Fibroblast of the aortic adventitia (primary cell): ENCODE data around the gene QRFP. TPM values are rescaled to one million over a fixed set of nuclear protein-coding genes. Genes with fewer than 3 reads are reported as not detected.

Experiments
- DNase-seq: peaks from one replicate; pipeline ENCODE4 v3.0.0-alpha.2; 2010; ENCODE audit warnings: low read depth
- H3K4me3 ChIP-seq: 2 replicates; pipeline ENCODE4 v1.5.1; 2011; ENCODE audit warnings: low read depth, mild to moderate bottlenecking, control low read depth, low read length, moderate library complexity
- CTCF ChIP-seq: IDR thresholded peaks from 2 replicates; pipeline ENCODE4 v1.5.1; 2011; ENCODE audit warnings: mild to moderate bottlenecking, low read length, control low read depth, inconsistent platforms; ENCODE audit not compliant: insufficient read depth
- total RNA-seq: library from RNA; depleted of rRNA; stranded (reverse); fragments of >200 nt; gene quantifications from 2 replicates; pipeline ENCODE4 v1.2.3, GENCODE V29; 2012; ENCODE audit warnings: low replicate concordance

The QRFP gene
- total RNA-seq, 1 donor, result not detected

GRCh38 chr9:130866474-130866965 is 30.1 kb downstream of the QRFP start:
- H3K4me3 ChIP-seq, result peak overlapping the region; percentile 36
- DNase-seq, result peak; percentile 89
- peak; percentile 89 for TF ChIP-seq CTCF

GRCh38 chr9:130865921-130866320 is 30.7 kb downstream of the QRFP start:
- no peak overlapping the region for H3K4me3 ChIP-seq
- TF ChIP-seq CTCF, result no peak
- no peak for DNase-seq

- H3K4me3 ChIP-seq, result no peak overlapping the region
- no peak for TF ChIP-seq CTCF
- no peak for DNase-seq
Measured at GRCh38 chr9:130864541-130864940, 32.1 kb downstream of the QRFP start.

- no peak for DNase-seq
- TF ChIP-seq CTCF, result no peak
- no peak overlapping the region for H3K4me3 ChIP-seq
Measured at GRCh38 chr9:130862747-130863146, 33.9 kb downstream of the QRFP start.

GRCh38 chr9:130862217-130862616 is 34.4 kb downstream of the QRFP start:
- TF ChIP-seq CTCF, result no peak
- no peak overlapping the region for H3K4me3 ChIP-seq
- no peak for DNase-seq

- no peak overlapping the region for H3K4me3 ChIP-seq
- no peak for TF ChIP-seq CTCF
- DNase-seq, result peak; percentile 23
Measured at GRCh38 chr9:130861372-130862180, 35.0 kb downstream of the QRFP start.
